IPS-18a (cell line): ENCODE data around the gene CLASP1.
"Not testable (repeated sequence)": the region's sequence is repeated elsewhere in the genome, so short reads cannot be mapped to it uniquely, and the experiment has no call there.

Experiments
- H3K27ac ChIP-seq: one replicate; pipeline ENCODE4 v1.5.1; 2013; ENCODE audit warnings: low read length
- H3K27me3 ChIP-seq: one replicate; pipeline ENCODE4 v1.6.1; 2013; ENCODE audit warnings: mild to moderate bottlenecking, low read length; ENCODE audit not compliant: control insufficient read depth, insufficient read depth
- H3K36me3 ChIP-seq: one replicate; pipeline ENCODE4 v1.6.1; 2013; ENCODE audit warnings: low read depth, low read length; ENCODE audit not compliant: control insufficient read depth
- H3K4me1 ChIP-seq: one replicate; pipeline ENCODE4 v1.6.1; 2013; ENCODE audit warnings: low read depth, low read length; ENCODE audit not compliant: control insufficient read depth
- H3K4me3 ChIP-seq: one replicate; pipeline ENCODE4 v1.5.1; 2013; ENCODE audit warnings: low read length
- H3K9ac ChIP-seq: one replicate; pipeline ENCODE4 v1.6.1; 2013; ENCODE audit warnings: mild to moderate bottlenecking, low read length, moderate library complexity
- H3K9me3 ChIP-seq: one replicate; pipeline ENCODE4 v1.6.1; 2013; ENCODE audit warnings: low read depth, low read length; ENCODE audit not compliant: control insufficient read depth

Gene CLASP1

DNA sequence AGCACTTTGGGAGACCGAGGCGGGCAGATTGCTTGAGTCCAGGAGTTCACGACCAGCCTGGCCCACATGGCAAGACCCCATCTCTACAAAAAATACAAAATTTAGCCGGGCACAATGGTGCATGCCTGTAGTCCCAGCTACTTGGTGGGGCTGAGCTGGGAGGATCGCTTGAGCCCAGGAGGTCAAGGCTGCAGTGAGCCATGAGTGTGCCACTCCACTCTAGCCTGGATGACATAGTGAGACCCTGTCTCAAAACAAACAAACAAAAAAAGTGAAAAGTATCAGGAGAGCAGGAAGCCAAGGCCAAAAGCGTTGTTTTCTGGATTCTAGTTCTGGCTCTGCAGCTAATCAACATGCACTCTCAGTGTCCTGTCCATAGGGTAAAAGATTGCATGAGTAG is 10.7 kb upstream of the CLASP1 start:
- Histone ChIP-seq H3K9me3 (no peaks in the 10 kb centered on the region), H3K36me3 (no peaks in the 10 kb centered on the region), H3K27me3 (no peaks in the 10 kb centered on the region), H3K4me1 (peaks cover 7% of the 10 kb centered on the region), H3K27ac (no peak overlapping the region), H3K9ac (no peak overlapping the region), H3K4me3 (no peak overlapping the region)

DNA sequence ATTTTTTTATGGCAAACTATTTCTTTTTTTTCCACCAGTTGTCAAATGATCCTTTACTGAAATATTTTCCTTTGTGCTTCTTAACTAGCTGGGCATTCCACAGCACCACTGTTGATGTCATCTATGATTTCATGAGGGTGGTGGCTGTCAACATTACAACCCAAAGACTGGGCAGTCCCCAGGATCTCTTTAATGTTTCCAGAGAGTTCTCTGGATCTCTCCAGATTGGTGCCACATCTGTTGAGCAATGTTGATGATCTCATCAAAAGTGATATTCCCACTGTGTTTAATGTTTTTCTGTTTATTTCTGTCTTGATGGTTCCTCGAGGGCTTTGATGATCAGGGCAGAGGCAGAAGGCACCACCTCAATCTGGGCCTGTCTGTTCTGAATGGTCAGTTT is 9.1 kb upstream of the CLASP1 start:
- H3K9me3 ChIP-seq, H3K4me3 ChIP-seq, H3K36me3 ChIP-seq, H3K27ac ChIP-seq, H3K4me1 ChIP-seq, H3K9ac ChIP-seq, H3K27me3 ChIP-seq: not testable (repeated sequence)

DNA sequence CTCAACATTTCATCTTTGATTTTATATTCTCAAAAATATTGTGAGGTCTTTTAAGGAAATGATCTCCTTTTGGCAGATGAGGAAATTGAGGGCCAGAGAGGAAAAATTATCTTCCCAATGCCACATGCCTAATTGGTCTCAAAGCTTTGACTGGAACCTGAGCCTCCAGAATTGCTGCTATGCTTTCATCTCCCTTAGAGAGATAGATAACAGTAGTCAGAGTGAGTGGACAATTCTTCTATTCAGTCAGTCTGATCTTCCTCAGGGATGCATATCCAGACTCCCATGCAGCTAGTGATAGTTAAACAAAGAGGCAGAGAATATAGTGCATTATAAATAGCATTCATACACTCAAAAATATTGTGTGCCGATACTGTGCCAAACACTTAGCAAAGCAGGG is 3.8 kb upstream of the CLASP1 start:
- no peak overlapping the region for H3K9ac ChIP-seq
- no peaks in the 10 kb centered on the region for H3K27me3 ChIP-seq
- H3K27ac ChIP-seq, result no peak overlapping the region
- H3K4me3 ChIP-seq, result no peak overlapping the region
- H3K36me3 ChIP-seq, result no peaks in the 10 kb centered on the region
- H3K9me3 ChIP-seq, result no peaks in the 10 kb centered on the region
- peaks cover 9% of the 10 kb centered on the region for H3K4me1 ChIP-seq

DNA sequence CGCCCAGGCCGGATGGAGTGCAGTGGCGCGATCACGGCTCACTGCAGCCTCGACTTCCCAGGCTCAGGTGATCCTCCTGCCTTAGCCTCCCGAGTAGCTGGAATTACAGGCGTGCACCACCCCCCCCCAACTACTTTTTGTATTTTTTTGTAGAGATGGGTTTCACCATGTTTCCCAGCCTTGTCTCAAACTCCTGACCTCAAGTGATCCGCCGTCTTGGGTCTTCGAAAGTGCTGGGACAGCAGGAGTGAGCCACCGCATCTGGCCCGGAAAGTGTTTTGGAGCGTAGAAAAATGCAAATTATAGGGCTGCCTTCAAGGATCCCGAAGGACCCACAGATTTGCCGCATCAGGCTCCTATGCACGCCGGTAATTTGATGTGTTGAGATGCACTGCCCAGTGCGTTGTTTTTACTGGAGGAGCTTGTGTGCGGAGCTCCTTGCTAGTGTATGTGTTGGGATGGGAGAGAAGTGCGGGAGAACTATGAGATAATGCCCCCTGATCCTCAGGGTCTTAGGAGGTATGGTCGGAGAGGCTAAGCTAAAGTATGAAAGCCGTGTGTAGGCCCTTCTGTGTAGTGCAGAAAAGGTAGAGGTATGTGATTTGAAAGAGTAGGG is 1.2 kb upstream of the CLASP1 start:
- Histone ChIP-seq H3K27me3 (no peaks in the 10 kb centered on the region), H3K4me1 (peaks cover 17% of the 10 kb centered on the region), H3K4me3 (peak overlapping the region; percentile 98), H3K27ac (peak overlapping the region; percentile 32), H3K36me3 (no peaks in the 10 kb centered on the region), H3K9me3 (no peaks in the 10 kb centered on the region), H3K9ac (peak overlapping the region; percentile 94)

DNA sequence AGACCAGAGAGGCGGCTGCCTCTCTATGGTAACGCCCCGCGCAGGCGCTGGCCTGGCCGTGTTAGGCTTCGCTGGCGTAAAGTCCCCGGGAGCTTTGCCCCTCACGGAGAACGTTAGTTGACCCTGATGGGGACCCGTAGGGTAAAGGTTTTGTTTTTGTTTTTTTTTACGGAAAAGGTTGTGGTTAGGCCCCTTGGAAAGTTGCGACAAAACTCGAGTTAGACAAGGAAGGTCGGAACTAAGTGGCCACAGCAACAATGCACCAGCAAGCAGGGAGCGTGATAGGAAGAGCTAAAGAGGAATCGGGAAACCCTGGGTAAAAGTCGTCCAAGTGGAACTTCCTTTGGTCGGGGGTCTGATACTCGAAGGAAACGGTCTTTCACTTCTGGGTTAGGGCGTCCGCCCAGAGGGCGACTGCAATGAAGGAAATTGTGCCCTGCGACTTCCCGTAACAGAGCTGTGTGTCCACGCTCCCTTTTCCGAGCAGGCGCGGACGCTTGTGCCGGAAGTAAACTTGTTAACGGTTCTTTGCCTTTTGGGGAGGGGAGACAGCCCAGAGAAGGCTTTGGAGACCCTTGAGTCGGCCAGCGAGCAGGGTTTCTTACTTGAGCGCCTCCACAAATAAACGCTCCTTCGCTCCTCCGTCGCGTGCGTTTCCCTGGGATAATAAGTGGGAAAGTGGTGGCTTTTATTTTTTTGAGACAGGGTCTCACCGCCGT is 493 bp upstream of the CLASP1 start:
- no peaks in the 10 kb centered on the region for H3K27me3 ChIP-seq
- no peaks in the 10 kb centered on the region for H3K9me3 ChIP-seq
- peak overlapping the region; percentile 94 for H3K9ac ChIP-seq
- peak overlapping the region; percentile 89 for H3K27ac ChIP-seq
- H3K4me1 ChIP-seq, result peaks cover 17% of the 10 kb centered on the region
- peak overlapping the region; percentile 98 for H3K4me3 ChIP-seq
- H3K36me3 ChIP-seq, result no peaks in the 10 kb centered on the region

DNA sequence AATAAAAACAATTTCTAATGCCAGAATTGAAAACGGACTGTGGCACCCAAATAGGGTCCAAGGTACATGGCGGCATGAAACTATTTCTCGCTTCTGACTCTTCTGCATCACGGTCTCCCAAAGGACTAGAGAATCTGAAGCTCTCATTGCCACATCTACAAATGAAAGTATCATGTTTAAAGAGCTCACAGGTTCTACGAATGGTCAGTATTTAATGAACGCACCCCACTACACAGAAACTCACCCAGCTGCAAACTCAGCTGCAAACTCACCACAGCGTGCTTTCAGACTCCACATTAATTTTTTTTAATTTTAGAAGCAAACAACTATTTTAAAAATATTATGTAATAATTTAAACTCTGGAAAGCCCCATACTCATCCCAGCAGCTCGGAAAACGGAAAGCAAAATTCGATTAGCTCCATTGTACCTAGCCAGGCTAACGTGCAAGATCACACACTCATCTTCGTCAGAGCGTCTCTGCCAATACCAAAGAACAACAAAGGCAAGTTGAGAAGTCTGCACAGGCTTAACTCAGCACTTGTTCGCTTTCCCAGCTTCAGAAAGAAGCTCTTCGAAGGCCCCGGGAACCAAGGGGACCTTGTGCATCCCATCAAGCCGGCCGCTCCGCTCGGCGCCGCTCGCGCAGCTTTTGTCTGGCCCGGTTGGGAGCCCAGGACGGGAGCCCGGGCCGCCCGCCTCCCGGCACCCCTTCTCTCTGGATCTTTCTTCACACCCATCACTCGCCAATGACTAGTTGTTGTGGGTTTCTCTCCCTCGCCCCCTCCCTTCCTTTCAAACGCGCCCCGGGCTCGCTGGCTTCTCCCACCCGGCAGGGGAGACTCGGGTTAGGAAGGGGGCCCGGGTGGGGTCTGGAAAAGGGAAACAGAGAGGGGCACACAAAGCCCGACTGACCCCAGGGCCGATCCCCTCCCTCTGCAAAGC is 785 bp downstream of the CLASP1 start:
- Histone ChIP-seq H3K9me3 (no peaks in the 10 kb centered on the region), H3K27ac (peak overlapping the region; percentile 71), H3K27me3 (no peaks in the 10 kb centered on the region), H3K4me1 (peaks cover 17% of the 10 kb centered on the region), H3K4me3 (peak overlapping the region; percentile 98), H3K9ac (peak overlapping the region; percentile 94), H3K36me3 (no peaks in the 10 kb centered on the region)

DNA sequence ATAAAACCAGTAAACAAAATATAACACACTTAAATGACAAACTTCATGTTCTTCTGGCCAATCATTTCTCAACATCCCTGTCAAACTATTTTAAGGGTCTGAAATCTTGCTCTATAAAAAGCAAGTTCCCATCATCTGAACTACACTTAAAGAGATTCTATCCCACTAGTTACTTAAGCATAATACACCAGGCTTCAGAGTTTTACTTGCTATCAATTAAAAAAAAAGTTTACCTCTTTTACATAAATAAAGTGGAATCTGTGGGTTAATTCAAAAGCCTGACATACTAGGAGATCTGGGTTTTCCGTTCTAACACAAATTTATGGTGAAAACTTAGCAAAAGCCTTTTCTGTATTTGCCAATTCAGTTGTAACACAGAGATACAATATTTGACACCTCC is 1.9 kb downstream of the CLASP1 start:
- H3K9me3 ChIP-seq, result no peaks in the 10 kb centered on the region
- H3K9ac ChIP-seq, result no peak overlapping the region
- H3K4me3 ChIP-seq, result peak overlapping the region; percentile 98
- no peak overlapping the region for H3K27ac ChIP-seq
- peaks cover 17% of the 10 kb centered on the region for H3K4me1 ChIP-seq
- no peaks in the 10 kb centered on the region for H3K36me3 ChIP-seq
- no peaks in the 10 kb centered on the region for H3K27me3 ChIP-seq

DNA sequence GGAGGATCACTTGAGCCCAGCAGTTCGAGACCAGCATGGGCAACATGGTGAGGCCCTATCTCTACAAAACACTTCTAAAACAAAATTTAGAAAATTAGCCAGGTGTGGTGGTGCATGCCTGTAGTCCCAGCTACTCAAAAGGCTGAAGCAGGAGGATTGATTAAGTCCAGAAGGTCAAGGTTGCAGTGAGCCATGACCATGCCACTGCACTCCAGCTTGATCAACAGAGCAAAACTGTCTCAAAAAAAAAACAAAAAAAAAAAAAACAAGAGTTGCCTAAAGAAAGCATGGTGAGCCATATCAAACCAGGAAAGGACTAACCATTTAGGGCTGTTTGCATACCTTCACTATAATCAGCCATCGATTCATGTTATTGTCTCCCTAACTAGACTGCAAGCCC is 4.5 kb downstream of the CLASP1 start:
- Histone ChIP-seq H3K4me3 (no peak overlapping the region), H3K9ac (no peak overlapping the region), H3K9me3 (no peaks in the 10 kb centered on the region), H3K27ac (no peak overlapping the region), H3K36me3 (no peaks in the 10 kb centered on the region), H3K27me3 (no peaks in the 10 kb centered on the region), H3K4me1 (peaks cover 10% of the 10 kb centered on the region)

DNA sequence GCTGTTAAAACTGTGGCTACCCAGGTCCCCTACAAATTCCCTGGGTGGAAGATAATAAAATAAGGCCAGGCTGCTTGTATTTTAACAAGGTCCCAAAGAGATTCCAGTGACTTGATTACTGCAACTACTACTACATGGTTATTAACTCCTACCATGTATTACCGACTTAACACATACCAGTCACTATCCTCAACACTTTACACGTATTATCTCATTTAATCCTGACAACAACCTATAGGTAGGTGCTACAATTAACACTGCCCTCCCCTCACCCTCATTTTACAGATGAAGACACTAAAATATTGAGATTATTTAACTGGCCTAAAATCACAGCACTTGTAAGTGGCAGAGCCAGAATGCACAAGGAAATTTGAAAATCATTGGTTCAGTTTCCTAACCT is 5.4 kb downstream of the CLASP1 start:
- H3K9me3 ChIP-seq, result no peaks in the 10 kb centered on the region
- no peaks in the 10 kb centered on the region for H3K36me3 ChIP-seq
- peaks cover 10% of the 10 kb centered on the region for H3K4me1 ChIP-seq
- H3K4me3 ChIP-seq, result no peak overlapping the region
- no peak overlapping the region for H3K27ac ChIP-seq
- no peaks in the 10 kb centered on the region for H3K27me3 ChIP-seq
- H3K9ac ChIP-seq, result no peak overlapping the region

DNA sequence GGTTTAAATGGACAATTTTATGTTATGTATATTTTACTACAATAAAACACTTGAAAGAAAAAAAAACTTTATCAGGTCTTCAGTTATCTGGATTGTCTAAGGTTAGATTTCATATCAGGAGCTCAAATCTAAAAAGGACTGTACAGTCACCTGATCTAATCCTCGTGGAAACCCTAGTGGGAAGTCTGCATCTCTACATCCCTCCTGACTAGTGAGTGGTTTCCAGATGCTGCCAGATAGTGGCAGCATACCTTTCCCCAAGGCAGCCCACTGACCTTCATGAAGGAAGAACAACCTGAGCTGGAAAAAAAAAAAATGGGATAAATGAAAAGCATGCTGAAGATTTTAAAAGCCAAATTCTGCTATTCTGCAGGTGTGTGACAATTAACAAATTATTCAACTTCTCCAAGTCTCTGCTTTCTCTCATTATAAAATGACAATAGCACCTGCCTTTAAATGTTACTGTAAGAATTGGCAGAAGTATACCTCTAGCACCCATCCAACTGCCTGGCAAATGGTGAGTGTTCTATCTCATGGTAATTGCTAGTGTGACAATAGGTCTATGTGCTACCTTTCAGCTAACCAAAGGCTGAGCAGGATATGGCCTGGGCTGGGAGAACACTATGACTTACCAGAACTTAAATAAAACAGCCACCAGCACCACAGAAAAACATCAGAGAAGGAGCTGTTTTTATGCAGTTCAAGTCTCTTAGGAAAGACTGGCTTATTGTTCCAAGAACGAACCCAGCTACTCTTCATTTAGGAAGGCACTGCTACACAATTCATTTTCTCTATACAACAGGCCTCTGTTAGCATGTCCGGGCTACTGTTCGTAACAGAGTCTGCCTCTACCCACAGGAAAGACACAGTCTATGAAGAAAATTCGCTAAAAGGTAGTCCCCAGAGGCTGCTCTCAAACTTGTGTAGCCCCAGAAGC is 8.6 kb downstream of the CLASP1 start:
- Histone ChIP-seq H3K4me3 (no peak overlapping the region), H3K27me3 (no peaks in the 10 kb centered on the region), H3K9ac (no peak overlapping the region), H3K9me3 (peaks cover 3% of the 10 kb centered on the region), H3K27ac (no peak overlapping the region), H3K36me3 (no peaks in the 10 kb centered on the region), H3K4me1 (no peaks in the 10 kb centered on the region)

DNA sequence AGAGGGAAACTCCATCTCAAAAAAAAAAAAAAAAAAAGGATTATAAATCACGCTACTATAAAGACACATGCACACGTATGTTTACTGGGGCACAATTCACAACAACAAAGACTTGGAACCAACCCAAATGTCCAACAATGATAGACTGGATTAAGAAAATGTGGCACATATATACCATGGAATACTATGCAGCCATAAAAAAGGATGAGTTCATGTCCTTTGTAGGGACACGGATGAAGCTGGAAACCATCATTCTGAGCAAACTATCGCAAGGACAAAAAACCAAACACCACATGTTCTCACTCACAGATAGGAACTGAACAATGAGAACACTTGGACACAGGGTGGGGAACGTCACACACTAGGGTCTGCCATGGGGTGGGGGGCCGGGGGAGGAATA is 9.4 kb downstream of the CLASP1 start:
- not testable (repeated sequence) for H3K9ac ChIP-seq, H3K27ac ChIP-seq, H3K27me3 ChIP-seq, H3K36me3 ChIP-seq, H3K4me1 ChIP-seq, H3K9me3 ChIP-seq, H3K4me3 ChIP-seq
